ENCODE measurements around the gene RBKS.

The RBKS gene

GRCh38 chr2:27903018-27903417, 12.8 kb upstream of the RBKS start:
- no peak overlapping the region for H3K27ac ChIP-seq (replicated peaks)
- no peak for DNase-seq (ENCODE audit: low read depth in 1 of 2, low spot score in 1 of 2)
- TF ChIP-seq POLR2AphosphoS5 (IDR thresholded peaks at IDR 0.05; ENCODE audit: low read depth), result no peak
- TF ChIP-seq REST (IDR thresholded peaks at IDR 0.05; ENCODE audit: insufficient replicate concordance, low read depth), result no peak
- no peak for TF ChIP-seq SPI1 (IDR thresholded peaks at IDR 0.05; ENCODE audit: borderline replicate concordance, low read depth)
- no peaks in the 10 kb centered on the region for H3K27me3 ChIP-seq (ENCODE audit: insufficient read depth, poor library complexity, severe bottlenecking)
- no peak overlapping the region for H3K4me3 ChIP-seq (replicated peaks; ENCODE audit: insufficient read depth, low read length)

GRCh38 chr2:27902098-27902497, 11.9 kb upstream of the RBKS start:
- TF ChIP-seq CTCF (IDR thresholded peaks at IDR 0.05; ENCODE audit: insufficient read depth, low read length) (no peak), SPI1 (IDR thresholded peaks at IDR 0.05; ENCODE audit: borderline replicate concordance, low read depth) (no peak), REST (IDR thresholded peaks at IDR 0.05; ENCODE audit: insufficient replicate concordance, low read depth) (no peak), POLR2AphosphoS5 (IDR thresholded peaks at IDR 0.05; ENCODE audit: low read depth) (no peak), GABPA (IDR thresholded peaks at IDR 0.05; ENCODE audit: low read depth) (no peak)
- no peak overlapping the region for H3K4me3 ChIP-seq (replicated peaks; ENCODE audit: insufficient read depth, low read length)
- H3K27ac ChIP-seq (replicated peaks), result no peak overlapping the region
- H3K27me3 ChIP-seq (ENCODE audit: insufficient read depth, poor library complexity, severe bottlenecking), result no peaks in the 10 kb centered on the region
- no peak for DNase-seq (ENCODE audit: low read depth in 1 of 2, low spot score in 1 of 2)

- H3K27me3 ChIP-seq (ENCODE audit: insufficient read depth, poor library complexity, severe bottlenecking), result no peaks in the 10 kb centered on the region
- no peak overlapping the region for H3K27ac ChIP-seq (replicated peaks)
- DNase-seq (ENCODE audit: low read depth in 1 of 2, low spot score in 1 of 2), result no peak
- TF ChIP-seq REST (IDR thresholded peaks at IDR 0.05; ENCODE audit: insufficient replicate concordance, low read depth), result no peak
- no peak for TF ChIP-seq SPI1 (IDR thresholded peaks at IDR 0.05; ENCODE audit: borderline replicate concordance, low read depth)
- TF ChIP-seq GABPA (IDR thresholded peaks at IDR 0.05; ENCODE audit: low read depth), result no peak
- TF ChIP-seq POLR2AphosphoS5 (IDR thresholded peaks at IDR 0.05; ENCODE audit: low read depth), result no peak
- TF ChIP-seq CTCF (IDR thresholded peaks at IDR 0.05; ENCODE audit: insufficient read depth, low read length), result no peak
- no peak overlapping the region for H3K4me3 ChIP-seq (replicated peaks; ENCODE audit: insufficient read depth, low read length)
Measured at GRCh38 chr2:27901234-27901633, 11.0 kb upstream of the RBKS start.

- DNase-seq (ENCODE audit: low read depth in 1 of 2, low spot score in 1 of 2), result no peak
- Histone ChIP-seq H3K4me3 (replicated peaks; ENCODE audit: insufficient read depth, low read length) (no peak overlapping the region), H3K27me3 (ENCODE audit: insufficient read depth, poor library complexity, severe bottlenecking) (no peaks in the 10 kb centered on the region), H3K27ac (replicated peaks) (no peak overlapping the region)
- TF ChIP-seq SPI1 (IDR thresholded peaks at IDR 0.05; ENCODE audit: borderline replicate concordance, low read depth) (peak; percentile 58; the same call in 1 of the 2 replicates), CTCF (IDR thresholded peaks at IDR 0.05; ENCODE audit: insufficient read depth, low read length) (no peak)
Measured at GRCh38 chr2:27897717-27898116, 7.5 kb upstream of the RBKS start.

All from HL-60 (cell line).